SK-N-MC (cell line): Measurements from ENCODE around the gene ATG10.

Source experiments
- EZH2 ChIP-seq: fragments of 200-600 bp; sonication (generic); IDR thresholded peaks from one replicate; pipeline ENCODE4 v1.6.1; 2017; ENCODE audit warnings: antibody characterized with exemption
- FOXP2 ChIP-seq: optimal IDR thresholded peaks from 2 replicates; pipeline ENCODE3; 2011; ENCODE audit warnings: mild to moderate bottlenecking, moderate library complexity; ENCODE audit not compliant: insufficient read depth; ENCODE audit errors: extremely low read length, control extremely low read depth
- POLR2AphosphoS5 ChIP-seq: IDR thresholded peaks from 2 replicates; pipeline ENCODE4 v1.6.1; 2012; ENCODE audit warnings: mild to moderate bottlenecking, low read depth, low read length, borderline replicate concordance

DNA sequence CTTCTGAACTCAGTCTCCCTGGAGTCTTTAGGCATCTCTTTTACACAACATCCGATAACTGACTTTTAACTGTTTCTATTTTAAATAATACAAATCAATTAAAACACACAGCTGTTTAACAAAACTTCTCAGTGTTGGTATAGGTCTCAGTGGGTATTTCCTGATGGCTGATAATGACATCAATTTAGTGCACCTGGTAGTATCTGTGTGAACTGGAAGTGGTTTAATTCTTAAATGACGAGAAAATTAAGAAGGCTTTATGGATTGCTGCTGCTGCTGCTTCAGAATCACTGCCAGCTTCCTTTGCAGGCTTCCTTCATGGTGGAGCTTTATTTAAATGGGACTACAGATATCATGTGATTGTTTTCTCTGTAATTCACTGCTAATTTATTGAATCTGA is 214.0 kb downstream of the ATG10 start:
- TF ChIP-seq EZH2 = no peak
- TF ChIP-seq POLR2AphosphoS5 = no peak
- TF ChIP-seq FOXP2 = no peak
